NCI-H2227 (cell line): ENCODE results near the gene ZYX.
"Not testable (repeated sequence)": the region's sequence is repeated elsewhere in the genome, so short reads cannot be mapped to it uniquely, and the experiment has no call there.

Source experiments
- DNase-seq: peaks from one replicate; lab custom pipeline; 2025; ENCODE audit not compliant: unreplicated experiment; lab: John Stamatoyannopoulos, UW

The ZYX gene

GRCh38 chr7:143384661-143385631 lies 3.8 kb downstream of the ZYX start:
- DNase-seq = no peak

GRCh38 chr7:143385891-143386781 lies 5.0 kb downstream of the ZYX start:
- DNase-seq = no peak

- no peak for DNase-seq
Observed at GRCh38 chr7:143387156-143387975, 6.2 kb downstream of the ZYX start.

DNA sequence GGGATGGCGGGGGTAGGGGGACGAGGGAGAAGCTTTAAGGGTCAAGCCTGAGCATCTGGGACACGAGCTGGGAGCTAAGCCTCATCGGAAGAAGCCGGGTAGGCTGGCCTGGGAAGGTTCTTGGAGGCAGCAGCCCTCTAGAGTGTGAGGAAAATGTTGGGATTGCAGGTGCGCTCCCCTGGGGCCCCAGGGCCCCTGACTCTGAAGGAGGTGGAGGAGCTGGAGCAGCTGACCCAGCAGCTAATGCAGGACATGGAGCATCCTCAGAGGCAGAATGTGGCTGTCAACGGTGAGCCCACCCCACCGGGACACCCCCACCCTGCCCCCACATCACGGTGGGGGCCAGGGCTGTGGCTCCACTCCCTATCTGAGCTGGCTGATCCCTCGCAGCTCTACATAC lies 6.9 kb downstream of the ZYX start:
- DNase-seq = no peak

DNA sequence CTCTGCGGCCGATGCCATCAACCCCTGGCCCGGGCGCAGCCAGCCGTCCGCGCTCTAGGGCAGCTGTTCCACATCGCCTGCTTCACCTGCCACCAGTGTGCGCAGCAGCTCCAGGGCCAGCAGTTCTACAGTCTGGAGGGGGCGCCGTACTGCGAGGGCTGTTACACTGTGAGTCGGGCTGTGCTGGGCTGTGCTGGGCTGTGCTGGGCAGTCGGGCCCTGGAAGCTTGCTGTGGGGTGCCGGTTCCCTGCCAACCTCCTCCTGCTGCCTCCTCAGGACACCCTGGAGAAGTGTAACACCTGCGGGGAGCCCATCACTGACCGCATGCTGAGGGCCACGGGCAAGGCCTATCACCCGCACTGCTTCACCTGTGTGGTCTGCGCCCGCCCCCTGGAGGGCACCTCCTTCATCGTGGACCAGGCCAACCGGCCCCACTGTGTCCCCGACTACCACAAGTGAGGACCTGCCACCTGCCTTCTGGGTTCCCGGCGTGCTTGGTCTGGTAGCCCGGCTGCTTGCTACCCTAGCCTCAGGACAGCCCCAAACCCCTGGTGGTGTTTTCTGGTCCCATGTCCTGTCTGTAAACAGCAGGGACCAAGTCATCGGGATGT lies 7.5 kb downstream of the ZYX start:
- DNase-seq = no peak

DNA sequence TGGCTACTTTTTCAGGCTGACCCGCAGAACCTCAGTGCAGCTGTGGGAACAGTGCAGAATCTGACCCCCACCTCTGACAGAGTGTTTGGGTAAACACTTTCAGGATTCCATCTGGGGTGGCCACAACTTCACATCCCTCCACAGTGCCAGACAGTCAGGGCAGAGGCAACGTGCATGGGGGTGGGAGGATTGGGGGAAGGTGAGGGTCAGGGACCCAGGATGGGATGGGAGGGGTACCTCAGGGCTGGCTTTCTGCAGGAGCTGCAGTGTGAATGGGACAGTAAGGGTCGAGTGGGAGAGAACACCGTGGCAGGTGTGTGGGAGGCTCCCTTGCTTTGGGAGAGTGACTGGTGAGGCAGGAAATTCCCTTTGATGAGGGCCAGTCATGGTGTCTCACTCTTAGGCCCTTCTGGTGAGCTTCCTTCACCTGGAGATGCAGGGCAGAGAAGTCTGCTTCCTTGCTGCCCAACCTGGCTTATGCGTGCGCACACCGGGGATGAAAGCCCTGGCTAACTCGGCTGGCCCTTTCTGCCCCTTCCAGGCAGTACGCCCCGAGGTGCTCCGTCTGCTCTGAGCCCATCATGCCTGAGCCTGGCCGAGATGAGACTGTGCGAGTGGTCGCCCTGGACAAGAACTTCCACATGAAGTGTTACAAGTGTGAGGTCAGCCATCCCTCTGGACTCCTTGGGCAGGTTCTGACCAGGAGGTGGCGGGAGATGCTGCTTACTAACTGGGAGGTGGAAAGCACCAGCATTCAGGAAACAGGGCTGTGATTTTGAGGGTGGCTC lies 8.4 kb downstream of the ZYX start:
- DNase-seq = no peak

GRCh38 chr7:143390104-143390772 lies 9.1 kb downstream of the ZYX start:
- no peak for DNase-seq

- no peak for DNase-seq
Observed at GRCh38 chr7:143390773-143391317, 9.7 kb downstream of the ZYX start.

GRCh38 chr7:143391462-143392404 lies 10.6 kb downstream of the ZYX start:
- no peak for DNase-seq

GRCh38 chr7:143392427-143392826 lies 11.3 kb downstream of the ZYX start:
- not testable (repeated sequence) for DNase-seq

DNA sequence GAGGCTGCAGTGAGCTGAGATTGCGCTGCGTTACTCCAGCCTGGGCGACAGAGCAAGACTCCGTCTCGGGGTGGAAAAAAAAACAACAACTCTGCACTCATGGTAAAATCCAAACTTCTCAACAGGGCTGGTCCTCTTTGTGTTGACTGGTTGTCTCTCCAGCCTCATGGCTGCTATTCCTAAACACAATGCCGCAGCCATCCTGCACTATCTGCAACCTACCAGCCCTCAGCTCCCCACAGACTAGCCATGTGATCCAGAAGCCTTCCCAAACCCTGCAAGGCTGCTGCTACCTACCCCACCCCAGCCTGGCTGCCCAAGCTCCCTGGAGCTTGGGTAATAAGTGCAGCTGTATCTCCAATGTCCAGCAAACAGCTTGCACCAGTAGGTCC lies 11.7 kb downstream of the ZYX start:
- DNase-seq = no peak

- DNase-seq = no peak
Observed at GRCh38 chr7:143393267-143394041, 12.3 kb downstream of the ZYX start.

- DNase-seq = no peak
Observed at GRCh38 chr7:143394068-143394467, 12.9 kb downstream of the ZYX start.

GRCh38 chr7:143394777-143395176 lies 13.6 kb downstream of the ZYX start:
- DNase-seq = no peak

GRCh38 chr7:143395187-143396149 lies 14.3 kb downstream of the ZYX start:
- no peak for DNase-seq

GRCh38 chr7:143396182-143396581 lies 15.0 kb downstream of the ZYX start:
- DNase-seq = no peak
